GM23338 (cell line): ENCODE data around the gene SLC9C1. TPM values are rescaled to one million over a fixed set of nuclear protein-coding genes. Genes with fewer than 3 reads are reported as not detected.

Source experiments
- ATAC-seq: fragments of 200-7000 bp; cut with Tn5 transposase; 3 replicates; pipeline ENCODE4 v1.9.1; 2020
- DNase-seq: peaks from one replicate; pipeline ENCODE4 v3.0.0-alpha.2; 2015; ENCODE audit warnings: low spot score
- H2AFZ ChIP-seq: fragments of 200-600 bp; sonication (generic); 2 replicates; pipeline ENCODE4 v1.8.0; 2016; ENCODE audit warnings: antibody characterized with exemption, mild to moderate bottlenecking, moderate library complexity
- H3F3A ChIP-seq: fragments of 200-600 bp; sonication (generic); replicated peaks from 2 replicates; pipeline ENCODE4 v1.8.0; 2017; ENCODE audit warnings: antibody characterized with exemption, mixed run types, low read depth
- H3K27ac ChIP-seq: fragments of 200-600 bp; sonication (generic); 2 replicates; pipeline ENCODE4 v1.6.1; 2016; ENCODE audit warnings: low read depth
- H3K27me3 ChIP-seq: fragments of 200-600 bp; sonication (generic); 2 replicates; pipeline ENCODE4 v1.8.0; 2016; ENCODE audit warnings: mild to moderate bottlenecking, mixed run types, moderate library complexity; ENCODE audit not compliant: insufficient read depth
- H3K36me3 ChIP-seq: fragments of 200-600 bp; sonication (generic); 2 replicates; pipeline ENCODE4 v1.8.0; 2016; ENCODE audit warnings: mild to moderate bottlenecking; ENCODE audit not compliant: insufficient read depth
- H3K4me1 ChIP-seq: fragments of 200-600 bp; sonication (generic); 2 replicates; pipeline ENCODE4 v1.8.0; 2016; ENCODE audit warnings: mild to moderate bottlenecking, moderate library complexity; ENCODE audit not compliant: insufficient read depth
- H3K4me2 ChIP-seq: fragments of 200-600 bp; sonication (generic); 2 replicates; pipeline ENCODE4 v1.7.1; 2017; ENCODE audit warnings: mixed run types
- H3K4me3 ChIP-seq: fragments of 200-600 bp; sonication (generic); 2 replicates; pipeline ENCODE4 v1.6.1; 2016; ENCODE audit warnings: mixed run types
- H3K79me2 ChIP-seq: fragments of 200-600 bp; sonication (generic); replicated peaks from 2 replicates; pipeline ENCODE4 v1.8.0; 2017; ENCODE audit warnings: mild to moderate bottlenecking; ENCODE audit not compliant: insufficient read depth
- H3K9me2 ChIP-seq: fragments of 200-600 bp; sonication (generic); 2 replicates; pipeline ENCODE4 v1.8.0; 2017; ENCODE audit not compliant: insufficient read depth
- H4K20me1 ChIP-seq: fragments of 200-600 bp; sonication (generic); replicated peaks from 2 replicates; pipeline ENCODE4 v1.8.0; 2017; ENCODE audit warnings: mild to moderate bottlenecking; ENCODE audit not compliant: insufficient read depth
- H3K27ac Mint-ChIP-seq: 2 replicates; pipeline ENCODE4 v1.8.0; 2020; ENCODE audit warnings: inconsistent platforms, mild to moderate bottlenecking, moderate library complexity, mixed read lengths
- H3K27me3 Mint-ChIP-seq: 3 replicates; pipeline ENCODE4 v1.8.0; 2022; ENCODE audit warnings: low read depth, mild to moderate bottlenecking, moderate library complexity, mixed read lengths, inconsistent platforms; ENCODE audit not compliant: insufficient read depth, poor library complexity
- H3K36me3 Mint-ChIP-seq: 3 replicates; pipeline ENCODE4 v1.8.0; 2021; ENCODE audit warnings: low read depth, mild to moderate bottlenecking, inconsistent platforms, moderate library complexity, mixed read lengths
- H3K4me1 Mint-ChIP-seq: 3 replicates; pipeline ENCODE4 v1.8.0; 2020; ENCODE audit warnings: mild to moderate bottlenecking, inconsistent platforms, mixed read lengths
- H3K4me3 Mint-ChIP-seq: 3 replicates; pipeline ENCODE4 v1.8.0; 2021; ENCODE audit warnings: moderate library complexity, mild to moderate bottlenecking, inconsistent platforms, mixed read lengths
- H3K9me3 Mint-ChIP-seq: 3 replicates; pipeline ENCODE4 v1.8.0; 2020; ENCODE audit warnings: moderate library complexity, mild to moderate bottlenecking, inconsistent platforms, mixed read lengths
- CREB1 ChIP-seq: fragments of 250-450 bp; sonication (Bioruptor Pico); IDR thresholded peaks from 2 replicates; pipeline ENCODE4 v1.5.0; 2020; ENCODE audit warnings: low read depth, mild to moderate bottlenecking, moderate library complexity
- CTCF ChIP-seq, 2 experiments: fragments of 200-600 bp in 1 of 2; sonication (generic) in 1 of 2; conservative IDR thresholded peaks; 2 replicates each; pipeline versions ENCODE4 v1.5.1 to v1.6.1; 2016 to 2017; ENCODE audit warnings: antibody characterized with exemption in 2 of 2, low read depth in 2 of 2, mild to moderate bottlenecking in 2 of 2, moderate library complexity in 1 of 2
- REST ChIP-seq: IDR thresholded peaks from one replicate; pipeline ENCODE4 v1.6.1; 2018; ENCODE audit warnings: antibody characterized with exemption; ENCODE audit not compliant: unreplicated experiment
- ZNF114 ChIP-seq: fragments of 250-450 bp; sonication (Bioruptor Pico); IDR thresholded peaks from 2 replicates; pipeline ENCODE4 v1.5.0; 2020; ENCODE audit warnings: mild to moderate bottlenecking, moderate library complexity
- ZNF462 ChIP-seq: fragments of 250-450 bp; sonication (Bioruptor Pico); IDR thresholded peaks from 2 replicates; pipeline ENCODE4 v1.5.0; 2020; ENCODE audit warnings: mild to moderate bottlenecking, moderate library complexity
- polyA plus RNA-seq: library from polyadenylated mRNA; unstranded; fragments of >200 nt; fragmentation: Nextera tagmentation; extraction: Ambion mirVana; gene quantifications from 2 replicates; pipeline ENCODE4 v1.2.1, GENCODE V29; 2016
- total RNA-seq: library from RNA; depleted of rRNA; stranded (reverse); fragments of >200 nt; shearing (Covaris generic); gene quantifications from 2 replicates; pipeline ENCODE4 v1.2.3, GENCODE V29; 2014

SLC9C1 gene
- total and polyA plus RNA-seq, 2 experiments from 2014 or later: 0.97 to 1.8 TPM

- peak; percentile 79; the same call in 1 of the 2 replicates for TF ChIP-seq ZNF462 (CRISPR knock-in tag)
- peak; percentile 79; the same call in 1 of the 2 replicates for TF ChIP-seq ZNF114 (CRISPR knock-in tag)
Measured at GRCh38 chr3:112136959-112137693, 156.9 kb downstream of the SLC9C1 start (continued).

GRCh38 chr3:112136046-112136445, 158.0 kb downstream of the SLC9C1 start:
- H3K4me3 ChIP-seq: no peak overlapping the region
- no peaks in the 10 kb centered on the region for H3F3A ChIP-seq
- H2AFZ ChIP-seq: no peak overlapping the region
- DNase-seq (no peak), ATAC-seq (no peak)
- no peaks in the 10 kb centered on the region for H3K9me2 ChIP-seq
- peaks cover 20% of the 10 kb centered on the region for H3K4me1 ChIP-seq
- H3K4me1 Mint-ChIP-seq: peaks cover 31% of the 10 kb centered on the region
- no peaks in the 10 kb centered on the region for H4K20me1 ChIP-seq
- no peak overlapping the region for H3K4me2 ChIP-seq
- H3K27ac Mint-ChIP-seq: no peak overlapping the region
- no peaks in the 10 kb centered on the region for H3K27me3 Mint-ChIP-seq
- H3K36me3 ChIP-seq: no peaks in the 10 kb centered on the region
- no peaks in the 10 kb centered on the region for H3K36me3 Mint-ChIP-seq
- H3K79me2 ChIP-seq: no peaks in the 10 kb centered on the region
- no peaks in the 10 kb centered on the region for H3K27me3 ChIP-seq
- H3K27ac ChIP-seq: no peak overlapping the region
- H3K4me3 Mint-ChIP-seq: no peak overlapping the region
- no peaks in the 10 kb centered on the region for H3K9me3 Mint-ChIP-seq
- TF ChIP-seq CTCF (conservative IDR thresholded peaks at IDR 0.05; ENCODE audit: low read depth in 2 of 2): no peak
- TF ChIP-seq CREB1 (CRISPR knock-in tag): no peak
- TF ChIP-seq REST: no peak
- TF ChIP-seq ZNF114 (CRISPR knock-in tag): no peak
